ENCODE data around the gene MDM2.

- TF ChIP-seq EP300 (IDR thresholded peaks at IDR 0.05; ENCODE audit: borderline replicate concordance) (no peak), USF1 (IDR thresholded peaks at IDR 0.05) (no peak), YY1 (IDR thresholded peaks at IDR 0.05; ENCODE audit: low read depth) (no peak), REST (IDR thresholded peaks at IDR 0.05; ENCODE audit: low read depth) (no peak), CEBPB (IDR thresholded peaks at IDR 0.05) (no peak), TEAD4 (IDR thresholded peaks at IDR 0.05) (no peak), RAD21 (IDR thresholded peaks at IDR 0.05; ENCODE audit: low read depth) (no peak), TAF1 (IDR thresholded peaks at IDR 0.05; ENCODE audit: low read depth) (no peak), NFIC (IDR thresholded peaks at IDR 0.05) (no peak)
- TF ChIP-seq, protein P1, sequence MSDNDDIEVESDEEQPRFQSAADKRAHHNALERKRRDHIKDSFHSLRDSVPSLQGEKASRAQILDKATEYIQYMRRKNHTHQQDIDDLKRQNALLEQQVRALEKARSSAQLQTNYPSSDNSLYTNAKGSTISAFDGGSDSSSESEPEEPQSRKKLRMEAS (IDR thresholded peaks at IDR 0.05) = no peak
These were observed 86.4 kb downstream of the MDM2 start for GRCh38 chr12:68894276-68894855.
